MCF 10A (cell line): ENCODE results near the gene UBC. TPM values are rescaled to one million over a fixed set of nuclear protein-coding genes. Genes with fewer than 3 reads are reported as not detected.

Experiments
- BruUV-seq: library from RNA; stranded (reverse); fragments of 400-500 nt; replicated peaks from 2 replicates; lab custom pipeline; 2021; lab: Mats Ljungman, UMichigan
- CTCF ChIA-PET: fragments of 300-600 bp; sonication (Branson Sonifier 250); formaldehyde crosslinking; extraction: SDS; loops from one replicate; lab custom pipeline; 2021; ENCODE audit warnings: antibody characterized with exemption, inconsistent platforms; lab: Yijun Ruan, JAX
- POLR2A ChIA-PET: fragments of 300-600, 350-650 bp; sonication (Branson Sonifier 250); formaldehyde crosslinking; extraction: SDS; loops from one replicate; lab custom pipeline; 2020; ENCODE audit warnings: antibody characterized with exemption, inconsistent platforms; lab: Yijun Ruan, JAX
- DNase-seq: peaks from one replicate; pipeline ENCODE4 v3.0.0-alpha.2; 2018; ENCODE audit not compliant: unreplicated experiment
- H3K27ac Mint-ChIP-seq: one replicate; pipeline ENCODE4 v1.8.0; 2022; ENCODE audit warnings: mild to moderate bottlenecking, low read depth, mixed read lengths; ENCODE audit not compliant: unreplicated experiment
- H3K27me3 Mint-ChIP-seq: one replicate; pipeline ENCODE4 v1.8.0; 2022; ENCODE audit warnings: mixed read lengths; ENCODE audit not compliant: insufficient read depth, unreplicated experiment
- H3K36me3 Mint-ChIP-seq: one replicate; pipeline ENCODE4 v1.8.0; 2022; ENCODE audit warnings: mild to moderate bottlenecking, moderate library complexity, mixed read lengths; ENCODE audit not compliant: insufficient read depth, unreplicated experiment
- H3K4me1 Mint-ChIP-seq: one replicate; pipeline ENCODE4 v1.8.0; 2022; ENCODE audit warnings: mixed read lengths; ENCODE audit not compliant: insufficient read depth, unreplicated experiment
- H3K4me3 Mint-ChIP-seq: one replicate; pipeline ENCODE4 v1.8.0; 2022; ENCODE audit warnings: mild to moderate bottlenecking, moderate library complexity, mixed read lengths; ENCODE audit not compliant: unreplicated experiment
- H3K9me3 Mint-ChIP-seq: one replicate; pipeline ENCODE4 v1.8.0; 2022; ENCODE audit warnings: mixed read lengths; ENCODE audit not compliant: unreplicated experiment
- intact Hi-C: fragments of 100-400 bp; cut with micrococcal nuclease; formaldehyde crosslinking; loops from 2 replicates; pipeline ENCODE4 v1.14.1; 2022
- total RNA-seq: library from RNA; stranded (reverse); gene quantifications from 2 replicates; pipeline ENCODE4 v1.2.3, GENCODE V29; 2022
- TF ChIP-seq, protein P1 (sequence below): fragments of 200-600 bp; IDR thresholded peaks from one replicate; pipeline ENCODE4 v1.8.0; 2022; ENCODE audit warnings: antibody characterized with exemption, mild to moderate bottlenecking; ENCODE audit not compliant: unreplicated experiment

UBC gene
- total RNA-seq, 1 experiment from 2014 or later, result 1,485 TPM

GRCh38 chr12:124956571-124956970, 42.1 kb upstream of the UBC start:
- H3K36me3 Mint-ChIP-seq, result peaks cover 57% of the 10 kb centered on the region
- TF ChIP-seq, protein P1, sequence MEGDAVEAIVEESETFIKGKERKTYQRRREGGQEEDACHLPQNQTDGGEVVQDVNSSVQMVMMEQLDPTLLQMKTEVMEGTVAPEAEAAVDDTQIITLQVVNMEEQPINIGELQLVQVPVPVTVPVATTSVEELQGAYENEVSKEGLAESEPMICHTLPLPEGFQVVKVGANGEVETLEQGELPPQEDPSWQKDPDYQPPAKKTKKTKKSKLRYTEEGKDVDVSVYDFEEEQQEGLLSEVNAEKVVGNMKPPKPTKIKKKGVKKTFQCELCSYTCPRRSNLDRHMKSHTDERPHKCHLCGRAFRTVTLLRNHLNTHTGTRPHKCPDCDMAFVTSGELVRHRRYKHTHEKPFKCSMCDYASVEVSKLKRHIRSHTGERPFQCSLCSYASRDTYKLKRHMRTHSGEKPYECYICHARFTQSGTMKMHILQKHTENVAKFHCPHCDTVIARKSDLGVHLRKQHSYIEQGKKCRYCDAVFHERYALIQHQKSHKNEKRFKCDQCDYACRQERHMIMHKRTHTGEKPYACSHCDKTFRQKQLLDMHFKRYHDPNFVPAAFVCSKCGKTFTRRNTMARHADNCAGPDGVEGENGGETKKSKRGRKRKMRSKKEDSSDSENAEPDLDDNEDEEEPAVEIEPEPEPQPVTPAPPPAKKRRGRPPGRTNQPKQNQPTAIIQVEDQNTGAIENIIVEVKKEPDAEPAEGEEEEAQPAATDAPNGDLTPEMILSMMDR, result no peak

DNA sequence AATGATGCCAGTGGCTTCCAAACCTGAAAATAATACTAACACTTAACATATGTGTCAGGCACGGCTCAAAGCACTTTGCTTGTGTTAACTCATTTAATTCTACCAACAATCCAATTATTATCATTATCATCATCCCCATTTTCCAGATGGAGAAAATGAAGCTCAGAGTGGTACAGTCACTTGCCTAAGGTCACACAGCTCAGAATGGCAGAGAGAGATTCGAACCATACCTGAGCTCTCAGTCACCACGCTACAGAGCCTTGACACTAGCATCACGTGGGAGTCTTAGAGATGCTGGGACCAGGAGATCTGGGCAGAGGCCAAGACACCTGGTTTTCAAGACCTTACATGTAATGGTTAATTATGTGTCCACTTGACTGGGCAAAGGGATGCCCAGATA, 40.3 kb upstream of the UBC start:
- no peak for DNase-seq
- no peak overlapping the region for H3K27ac Mint-ChIP-seq
- H3K9me3 Mint-ChIP-seq, result no peaks in the 10 kb centered on the region
- H3K4me1 Mint-ChIP-seq, result no peaks in the 10 kb centered on the region
- CTCF ChIA-PET, result interaction anchor here (1.6 kb wide), 1 partner anchor 14 kb away, joined by 8 read pairs; no protein-coding TSS in a partner anchor
- H3K27me3 Mint-ChIP-seq, result no peaks in the 10 kb centered on the region
- H3K4me3 Mint-ChIP-seq, result no peak overlapping the region
- BruUV-seq, result no TSS peak
- H3K36me3 Mint-ChIP-seq, result peaks cover 56% of the 10 kb centered on the region
- POLR2A ChIA-PET, result interaction anchor here (1.0 kb wide), 1 partner anchor 15 kb away, joined by 3 read pairs; no protein-coding TSS in a partner anchor
- TF ChIP-seq, protein P1, result no peak
- intact Hi-C loops, result no loop called here

More at GRCh38 chr12:124956571-124956970, 42.1 kb upstream of the UBC start:
- BruUV-seq, result no TSS peak
- H3K27ac Mint-ChIP-seq, result no peak overlapping the region
- DNase-seq, result no peak
- no peaks in the 10 kb centered on the region for H3K9me3 Mint-ChIP-seq
- H3K4me1 Mint-ChIP-seq, result no peaks in the 10 kb centered on the region
- H3K4me3 Mint-ChIP-seq, result no peak overlapping the region
- no peaks in the 10 kb centered on the region for H3K27me3 Mint-ChIP-seq
- intact Hi-C loops, result no loop called here
- CTCF ChIA-PET, result interaction anchor here (0.5 to 0.6 kb wide), 2 partner anchors 15 to 272 kb away, joined by 3 read pairs; no protein-coding TSS in a partner anchor
- POLR2A ChIA-PET, result interaction anchor here (0.6 kb wide), 1 partner anchor 40 kb away, joined by 3 read pairs; no protein-coding TSS in a partner anchor

DNA sequence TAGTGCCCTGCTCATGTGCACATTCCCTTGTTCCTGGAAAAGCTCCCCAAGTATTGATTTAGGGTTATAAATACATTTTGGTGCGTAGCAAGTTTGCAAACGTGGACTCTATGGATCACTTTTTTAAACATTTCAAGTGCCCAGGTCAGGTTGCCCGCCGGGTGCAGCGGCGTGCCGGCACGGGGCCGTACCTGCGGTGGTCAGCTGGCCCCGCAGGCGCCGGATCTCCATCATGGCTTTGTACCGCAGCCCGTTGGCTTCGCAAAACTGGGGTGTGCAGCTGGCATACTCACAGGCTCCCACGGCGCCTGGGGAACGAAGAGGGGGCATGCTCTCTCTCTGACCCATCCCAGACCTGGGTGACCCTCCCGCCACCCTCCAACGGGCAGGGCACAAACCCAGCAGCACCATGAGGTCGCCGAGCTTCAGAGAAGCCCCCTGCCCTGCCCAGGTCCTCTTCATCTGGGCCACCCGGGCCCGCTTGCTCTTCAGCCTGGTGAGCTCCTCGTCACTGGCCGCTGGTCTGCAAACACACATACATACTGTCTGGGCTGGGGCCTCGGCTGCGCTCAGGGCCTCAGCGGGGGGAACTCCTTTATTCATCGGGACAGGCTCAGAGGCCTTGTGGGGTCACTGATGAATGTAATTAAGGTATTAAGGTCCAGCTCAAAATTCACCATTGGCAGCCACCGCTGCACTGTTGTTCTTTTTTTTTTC, 39.4 kb upstream of the UBC start:
- Mint-ChIP-seq H3K4me3 (no peak overlapping the region), H3K9me3 (no peaks in the 10 kb centered on the region), H3K4me1 (no peaks in the 10 kb centered on the region), H3K36me3 (peaks cover 53% of the 10 kb centered on the region), H3K27me3 (no peaks in the 10 kb centered on the region), H3K27ac (no peak overlapping the region)
- DNase-seq, result no peak
- no TSS peak for BruUV-seq
- intact Hi-C loops, result no loop called here
- CTCF ChIA-PET, result interaction anchor here (1.6 kb wide), 1 partner anchor 13 kb away, joined by 8 read pairs; no protein-coding TSS in a partner anchor
- TF ChIP-seq, protein P1, result no peak
- POLR2A ChIA-PET, result interaction anchor here (1.3 kb wide), 1 partner anchor 18 kb away, joined by 3 read pairs; no protein-coding TSS in a partner anchor

DNA sequence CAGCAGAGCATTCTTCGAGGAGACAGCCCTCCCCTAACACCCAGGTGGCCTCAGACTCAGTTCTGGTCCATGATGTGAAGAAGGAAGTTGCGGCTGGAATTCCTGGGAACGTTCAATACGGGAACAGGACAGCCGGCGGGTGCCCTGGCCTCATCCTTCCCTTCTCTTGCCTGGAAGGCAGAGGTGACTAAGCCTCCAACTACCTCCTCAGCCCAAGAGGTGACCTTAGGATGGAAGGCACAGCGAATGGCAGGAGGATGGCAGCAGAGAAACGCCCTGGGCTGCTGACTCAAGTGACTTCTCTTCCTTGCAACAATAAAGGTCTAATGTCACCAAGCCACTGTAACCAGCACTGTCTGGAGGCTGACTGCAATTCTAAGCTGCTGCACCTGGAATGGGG, 38.4 kb upstream of the UBC start:
- ChIA-PET POLR2A (interaction anchor here (0.6 kb wide), 1 partner anchor 88 kb away, joined by 3 read pairs; no protein-coding TSS in a partner anchor), CTCF (interaction anchor here (3.0 kb wide), 1 partner anchor 12 kb away, joined by 10 read pairs; no protein-coding TSS in a partner anchor)
- H3K27me3 Mint-ChIP-seq, result no peaks in the 10 kb centered on the region
- no peak overlapping the region for H3K4me3 Mint-ChIP-seq
- no peaks in the 10 kb centered on the region for H3K9me3 Mint-ChIP-seq
- no peaks in the 10 kb centered on the region for H3K4me1 Mint-ChIP-seq
- TF ChIP-seq, protein P1, result no peak
- peaks cover 50% of the 10 kb centered on the region for H3K36me3 Mint-ChIP-seq
- intact Hi-C loops, result no loop called here
- DNase-seq, result no peak
- H3K27ac Mint-ChIP-seq, result no peak overlapping the region
- no TSS peak for BruUV-seq
